Measurements from ENCODE around the gene TRABD2B.

TRABD2B gene

DNA sequence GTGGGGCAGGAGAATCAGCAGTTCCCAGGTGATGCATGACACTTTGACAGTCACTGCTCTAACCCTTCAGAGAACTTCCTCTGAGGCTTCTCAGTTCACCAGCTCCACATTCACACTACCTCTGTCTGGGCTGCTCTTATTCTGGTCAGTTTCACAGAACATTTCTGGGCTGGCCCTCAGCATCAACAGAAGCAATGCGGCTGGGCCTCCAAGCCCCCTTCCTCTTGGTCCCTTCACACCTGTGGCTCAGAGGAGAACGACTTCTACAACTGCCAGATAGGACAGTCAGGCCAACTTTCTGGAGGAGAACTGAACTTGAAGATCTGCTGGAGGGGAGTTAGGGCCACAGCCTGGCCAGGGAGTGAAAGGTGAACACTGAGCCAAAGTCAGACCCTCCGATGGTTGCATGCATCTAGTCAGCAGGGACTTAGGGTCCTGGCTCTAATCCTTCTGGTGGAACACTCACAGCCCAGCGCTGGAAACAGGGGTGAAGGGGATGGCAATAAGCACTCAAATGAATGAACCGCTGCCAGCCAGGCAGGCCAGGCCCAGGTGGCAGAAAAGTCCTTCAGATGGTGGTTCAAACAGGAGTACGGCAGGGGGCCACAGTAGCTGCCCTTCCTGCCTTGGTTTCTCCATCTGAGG is 285.2 kb downstream of the TRABD2B start:
- no peak overlapping the region for H3K4me3 Mint-ChIP-seq
- peaks cover 51% of the 10 kb centered on the region for H3K27me3 Mint-ChIP-seq
- no peaks in the 10 kb centered on the region for H3K9me3 Mint-ChIP-seq
- H3K27ac Mint-ChIP-seq: no peak overlapping the region
- H3K4me1 Mint-ChIP-seq: peaks cover 15% of the 10 kb centered on the region
- no peaks in the 10 kb centered on the region for H3K36me3 Mint-ChIP-seq

DNA sequence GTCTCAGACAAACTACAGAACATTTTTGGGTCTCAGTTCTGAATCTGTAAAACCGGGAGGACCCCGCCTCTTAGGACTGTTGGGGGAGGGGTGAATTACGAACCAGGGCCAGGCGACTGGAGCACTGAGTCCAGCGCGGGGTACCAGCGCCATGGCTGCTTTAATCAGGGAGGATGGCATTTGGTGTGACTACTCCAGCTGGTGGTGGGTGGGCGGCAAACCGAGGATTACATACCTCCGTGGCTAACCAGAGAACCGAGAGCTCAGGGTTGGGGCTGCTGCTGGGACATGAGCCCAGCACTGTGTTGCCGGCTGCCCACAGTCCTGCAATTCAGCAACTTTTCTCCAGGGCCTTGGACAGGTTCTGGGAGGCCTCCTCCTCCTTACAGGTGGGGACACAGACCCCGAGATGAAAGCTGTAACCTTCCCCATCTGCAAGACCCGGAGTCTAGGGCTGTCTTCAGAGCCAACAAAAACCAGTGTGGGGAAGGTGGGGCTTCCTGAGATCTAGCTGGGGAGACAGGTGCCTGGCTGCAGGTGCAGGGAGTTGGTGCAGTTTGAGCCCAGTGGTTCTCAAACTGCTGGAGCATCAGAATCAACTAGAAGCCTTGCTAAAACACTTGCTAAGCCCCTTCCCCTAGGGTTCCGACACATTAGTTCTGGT is 285.9 kb downstream of the TRABD2B start:
- Mint-ChIP-seq H3K27me3 (peaks cover 49% of the 10 kb centered on the region), H3K36me3 (no peaks in the 10 kb centered on the region), H3K4me1 (peaks cover 15% of the 10 kb centered on the region), H3K9me3 (no peaks in the 10 kb centered on the region), H3K27ac (no peak overlapping the region), H3K4me3 (no peak overlapping the region)
